IMR-90 (cell line): ENCODE data around the gene PDE4C. TPM values are rescaled to one million over a fixed set of nuclear protein-coding genes. Genes with fewer than 3 reads are reported as not detected.
A peak's percentile ranks its signal among the peaks of the same experiment; 100 is the strongest.

Experiments
- ATAC-seq: fragments of 200-7000 bp; cut with Tn5 transposase; 2 replicates; pipeline ENCODE4 v1.9.1; 2020; ENCODE audit warnings: low read depth, mild to moderate bottlenecking, moderate library complexity
- BruUV-seq: library from RNA; stranded (reverse); fragments of 400-500 nt; replicated peaks from 2 replicates; lab custom pipeline; 2021; lab: Mats Ljungman, UMichigan
- CTCF ChIA-PET: fragments of 300-600 bp; formaldehyde crosslinking; extraction: SDS; loops from one replicate; lab custom pipeline; 2021; ENCODE audit warnings: antibody characterized with exemption; lab: Yijun Ruan, JAX
- POLR2A ChIA-PET: fragments of 300-600 bp; sonication (Branson Sonifier 250); formaldehyde crosslinking; loops from one replicate; lab custom pipeline; 2022; ENCODE audit warnings: antibody characterized with exemption; ENCODE audit not compliant: unreplicated experiment; lab: Charles Lee
- DNase-seq: peaks from one replicate; pipeline ENCODE4 v3.0.0; 2013
- H2AFZ ChIP-seq: replicated peaks from 2 replicates; pipeline ENCODE3; 2013; ENCODE audit warnings: low read length, mild to moderate bottlenecking; ENCODE audit not compliant: poor library complexity
- H2AK5ac ChIP-seq: 2 replicates; pipeline ENCODE4 v1.6.1; 2013; ENCODE audit warnings: low read depth, low read length, inconsistent platforms
- H2AK9ac ChIP-seq: replicated peaks from 2 replicates; pipeline ENCODE3; 2013; ENCODE audit warnings: mild to moderate bottlenecking, low read depth, low read length, moderate library complexity; ENCODE audit not compliant: poor library complexity
- H2BK120ac ChIP-seq: 2 replicates; pipeline ENCODE4 v1.6.1; 2013; ENCODE audit warnings: low read depth, low read length, inconsistent platforms
- H2BK15ac ChIP-seq: 3 replicates; pipeline ENCODE4 v1.6.1; 2013; ENCODE audit warnings: low read depth, low read length, inconsistent platforms
- H2BK20ac ChIP-seq: 2 replicates; pipeline ENCODE4 v1.6.1; 2013; ENCODE audit warnings: low read depth, mild to moderate bottlenecking, inconsistent platforms, low read length, moderate library complexity
- H2BK5ac ChIP-seq: 2 replicates; pipeline ENCODE4 v1.6.1; 2013; ENCODE audit warnings: mild to moderate bottlenecking, low read depth, low read length, inconsistent platforms; ENCODE audit not compliant: poor library complexity, severe bottlenecking
- H3K14ac ChIP-seq: replicated peaks from 2 replicates; pipeline ENCODE4 v1.6.1; 2013; ENCODE audit warnings: low read depth, low read length, inconsistent platforms
- H3K18ac ChIP-seq: 2 replicates; pipeline ENCODE4 v1.6.1; 2013; ENCODE audit warnings: low read depth, low read length, control low read depth
- H3K23ac ChIP-seq: 2 replicates; pipeline ENCODE4 v1.6.1; 2013; ENCODE audit warnings: low read depth, low read length, inconsistent platforms
- H3K27ac ChIP-seq: 2 replicates; pipeline ENCODE4 v1.5.1; 2013; ENCODE audit warnings: mild to moderate bottlenecking, control low read depth, low read length; ENCODE audit not compliant: insufficient read depth
- H3K27me3 ChIP-seq: 2 replicates; pipeline ENCODE4 v1.6.1; 2013; ENCODE audit warnings: low read length; ENCODE audit not compliant: control insufficient read depth, insufficient read depth
- H3K36me3 ChIP-seq: 2 replicates; pipeline ENCODE4 v1.6.1; 2013; ENCODE audit warnings: low read length, mixed read lengths; ENCODE audit not compliant: control insufficient read depth, insufficient read depth
- H3K4ac ChIP-seq: 2 replicates; pipeline ENCODE4 v1.6.1; 2013; ENCODE audit warnings: low read depth, low read length, inconsistent platforms
- H3K4me1 ChIP-seq: 2 replicates; pipeline ENCODE4 v1.6.1; 2013; ENCODE audit warnings: low read length, mixed read lengths; ENCODE audit not compliant: control insufficient read depth, insufficient read depth
- H3K4me2 ChIP-seq: 2 replicates; pipeline ENCODE4 v1.6.1; 2013; ENCODE audit warnings: low read depth, mild to moderate bottlenecking, control low read depth, low read length, moderate library complexity
- H3K4me3 ChIP-seq: 2 replicates; pipeline ENCODE4 v1.5.1; 2013; ENCODE audit warnings: low read depth, mild to moderate bottlenecking, control low read depth, low read length, moderate library complexity; ENCODE audit not compliant: insufficient read depth
- H3K56ac ChIP-seq: 2 replicates; pipeline ENCODE4 v1.6.1; 2013; ENCODE audit warnings: low read length, inconsistent platforms; ENCODE audit not compliant: insufficient read depth; ENCODE audit errors: extremely low read depth
- H3K79me1 ChIP-seq, 2 experiments: 2 replicates each; pipeline ENCODE4 v1.6.1; 2013; ENCODE audit warnings: low read length in 2 of 2, inconsistent platforms in 1 of 2, low read depth in 1 of 2
- H3K9ac ChIP-seq: 2 replicates; pipeline ENCODE4 v1.6.1; 2013; ENCODE audit warnings: low read depth, low read length, control low read depth
- H3K9me1 ChIP-seq: 2 replicates; pipeline ENCODE4 v1.6.1; 2013; ENCODE audit warnings: low read length, inconsistent platforms; ENCODE audit not compliant: insufficient read depth
- H3K9me3 ChIP-seq: 2 replicates; pipeline ENCODE4 v1.6.1; 2013; ENCODE audit warnings: low read length; ENCODE audit not compliant: control insufficient read depth, insufficient read depth
- H4K20me1 ChIP-seq: 2 replicates; pipeline ENCODE4 v1.6.1; 2013; ENCODE audit warnings: low read length, inconsistent platforms; ENCODE audit not compliant: insufficient read depth
- H4K5ac ChIP-seq: 2 replicates; pipeline ENCODE4 v1.6.1; 2013; ENCODE audit warnings: mild to moderate bottlenecking, low read depth, low read length, control low read depth
- H4K8ac ChIP-seq, 2 experiments: 2 replicates each; pipeline ENCODE4 v1.6.1; 2013; ENCODE audit warnings: low read depth in 2 of 2, low read length in 2 of 2, control low read depth in 1 of 2, inconsistent platforms in 1 of 2
- H4K91ac ChIP-seq: 2 replicates; pipeline ENCODE4 v1.6.1; 2013; ENCODE audit warnings: low read depth, low read length, inconsistent platforms; ENCODE audit not compliant: insufficient read depth
- FOS ChIP-seq: fragments of 150-350 bp; IDR thresholded peaks from 2 replicates; pipeline ENCODE4 v1.6.1; 2016; ENCODE audit warnings: low read depth, low read length
- MAFK ChIP-seq: IDR thresholded peaks from 2 replicates; pipeline ENCODE4 v1.6.1; 2012; ENCODE audit warnings: low read depth, low read length, improper control_type of control experiment
- MAZ ChIP-seq: IDR thresholded peaks from 2 replicates; pipeline ENCODE4 v1.6.1; 2012; ENCODE audit warnings: low read depth, mild to moderate bottlenecking, low read length, improper control_type of control experiment, moderate library complexity, borderline replicate concordance
- NFE2L2 ChIP-seq: fragments of 150-350 bp; IDR thresholded peaks from 2 replicates; pipeline ENCODE4 v1.6.1; 2016; ENCODE audit warnings: low read depth, mild to moderate bottlenecking, low read length
- RAD21 ChIP-seq: IDR thresholded peaks from 2 replicates; pipeline ENCODE4 v1.6.1; 2012; ENCODE audit warnings: low read length, improper control_type of control experiment
- RFX5 ChIP-seq: IDR thresholded peaks from 2 replicates; pipeline ENCODE4 v1.8.0; 2012; ENCODE audit warnings: low read depth, mild to moderate bottlenecking, low read length, moderate library complexity
- SMC3 ChIP-seq: fragments of 150-350 bp; IDR thresholded peaks from 2 replicates; pipeline ENCODE4 v1.6.1; 2016; ENCODE audit warnings: low read depth, mild to moderate bottlenecking, antibody characterized with exemption, low read length, moderate library complexity
- whole genome bisulfite sequencing, 2 experiments: methylation state at CpG; one replicate each; pipeline versions ENCODE4 v1.1.5 to v1.1.7; 2013; ENCODE audit warnings: missing lambda C conversion rate in 2 of 2; ENCODE audit not compliant: insufficient read length in 1 of 2; ENCODE audit errors: extremely low coverage in 2 of 2; 5-methylcytosine and 5-hydroxymethylcytosine counted together
- dilution Hi-C: fragments of 300-500 bp; cut with HindIII; formaldehyde crosslinking; loops from one replicate; pipeline ENCODE4 v1.14.3; 2018; ENCODE audit warnings: low sequenced_read_pairs; ENCODE audit not compliant: unreplicated experiment
- in situ Hi-C: fragments of 300-500 bp; cut with MboI; formaldehyde crosslinking; loops from 3 replicates; pipeline ENCODE4 v1.14.3; 2019; ENCODE audit warnings: low sequenced_read_pairs, inconsistent platforms, mixed read lengths
- intact Hi-C: fragments of 100-400 bp; cut with micrococcal nuclease; formaldehyde crosslinking; loops from 2 replicates; pipeline ENCODE4 v1.10.0; 2022
- polyA plus RNA-seq, 3 experiments: library from polyadenylated mRNA; depleted of rRNA; stranded (reverse); fragments of >200 nt; gene quantifications; 2 replicates each; pipeline ENCODE4 v1.2.3, GENCODE V29; 2012; ENCODE audit warnings: low replicate concordance in 1 of 3
- total RNA-seq: library from RNA; depleted of rRNA; stranded (reverse); fragments of >200 nt; gene quantifications from 2 replicates; pipeline ENCODE4 v1.2.3, GENCODE V29; 2012
- TF ChIP-seq, protein P1 (sequence below): fragments of 150-350 bp; IDR thresholded peaks from 2 replicates; pipeline ENCODE4 v1.6.1; 2017; ENCODE audit warnings: mild to moderate bottlenecking, antibody characterized with exemption, low read length, low read depth

Gene PDE4C
- total and polyA plus RNA-seq, 2 of the 4 experiments (the other 2 are of a cell fraction), result 0.18 to 0.24 TPM

DNA sequence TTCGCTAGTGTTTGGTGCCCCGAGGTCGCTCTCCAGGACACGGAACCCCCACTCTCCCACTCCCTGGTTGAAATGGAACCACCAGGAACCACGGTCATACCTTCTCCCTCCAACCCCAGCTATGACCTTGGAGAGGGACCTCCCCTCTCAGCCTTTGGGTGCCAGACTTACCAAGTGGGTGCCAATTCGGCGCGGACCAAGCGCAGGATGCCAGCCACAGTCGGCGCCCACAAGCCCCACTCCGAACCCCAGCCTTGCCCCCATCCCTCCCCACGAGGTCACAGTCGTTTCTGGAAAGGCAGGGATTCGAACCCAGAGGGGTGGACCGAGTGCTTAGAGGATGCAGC, 910 bp downstream of the PDE4C start (continued):
- TF ChIP-seq NFE2L2 (no peak), RAD21 (no peak), FOS (no peak), RFX5 (no peak)

DNA sequence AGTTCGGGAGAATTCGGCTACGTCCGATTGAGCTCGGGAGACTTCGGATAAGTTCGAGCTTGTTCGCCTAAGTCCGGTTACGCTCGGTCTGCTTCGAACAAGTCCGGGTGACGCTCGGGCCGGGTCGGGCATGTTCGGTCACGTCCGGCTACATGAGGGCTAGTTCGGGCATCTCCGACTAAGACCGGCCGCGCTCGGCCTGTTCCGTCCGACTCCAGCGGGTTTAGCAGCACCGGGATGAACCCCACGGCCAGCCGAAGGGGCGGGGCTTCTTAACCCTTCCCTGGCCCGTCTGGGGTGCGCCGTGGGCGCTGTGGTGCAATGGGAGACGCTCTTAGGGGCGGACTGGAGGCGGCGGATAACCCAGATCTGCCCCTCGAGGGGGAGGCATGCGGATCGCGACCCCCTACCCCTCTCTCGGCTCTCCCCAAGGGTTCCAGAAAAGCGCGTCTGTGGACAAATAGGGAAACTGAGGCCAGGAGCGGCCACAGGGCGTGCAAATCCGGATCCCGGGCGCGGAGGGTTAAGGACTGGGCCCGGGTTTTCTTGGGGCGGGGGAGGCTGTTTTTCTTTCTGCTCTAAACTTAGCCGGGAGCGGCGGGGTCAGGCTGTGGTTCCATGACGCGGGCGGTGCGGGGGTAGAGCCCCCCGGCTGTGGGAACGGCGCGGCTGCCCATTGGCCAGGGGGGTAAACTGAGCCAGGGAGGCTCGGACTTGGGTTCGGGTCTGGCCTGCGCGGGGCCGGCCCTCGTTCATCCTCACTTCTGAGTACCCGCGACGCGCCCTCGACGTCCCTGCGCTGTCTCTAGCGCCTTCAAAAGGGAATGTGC, 1.5 kb downstream of the PDE4C start:
- ChIA-PET CTCF (no interaction called here), POLR2A (interaction anchor here (0.6 to 1.0 kb wide), 2 partner anchors 48 to 57 kb away, joined by 3 to 6 read pairs; partner anchors contain the start of gene JUND)
- Histone ChIP-seq H3K14ac (peak overlapping the region; percentile 62), H3K23ac (no peak overlapping the region), H4K20me1 (no peaks in the 10 kb centered on the region), H3K27ac (peak overlapping the region; percentile 8; the same call in 1 of the 2 replicates), H2AFZ (peak overlapping the region; percentile 96), H3K56ac (no peak overlapping the region), H3K9me1 (peaks cover 2% of the 10 kb centered on the region; the same call in 1 of the 2 replicates), H3K36me3 (no peaks in the 10 kb centered on the region), H3K9me3 (no peaks in the 10 kb centered on the region), H2BK15ac (no peak overlapping the region), H3K18ac (no peak overlapping the region), H3K79me1 (no peaks in the 10 kb centered on the region), H2AK9ac (peak overlapping the region; percentile 86), H3K4me2 (peak overlapping the region; percentile 93), H2AK5ac (peak overlapping the region; percentile 20; the same call in 1 of the 2 replicates), H3K9ac (peak overlapping the region; percentile 41), H3K27me3 (peaks cover 4% of the 10 kb centered on the region; the same call in 1 of the 2 replicates), H3K4me3 (peak overlapping the region; percentile 52), H2BK20ac (no peak overlapping the region), H2BK120ac (peak overlapping the region; percentile 51; the same call in 1 of the 2 replicates), H4K8ac (peak overlapping the region in 1 of 2 experiments; percentile 96; a peak in 2 of 4 replicates), H3K4me1 (peaks cover 7% of the 10 kb centered on the region), H3K4ac (peak overlapping the region; percentile 46; the same call in 1 of the 2 replicates), H2BK5ac (no peak overlapping the region), H4K5ac (peak overlapping the region; percentile 7; the same call in 1 of the 2 replicates), H4K91ac (no peak overlapping the region)
- 3% methylated on average over 42 of the region's 81 CpGs; no CpG with 5 or more reads in 1 of the 2 experiments for WGBS, 2 experiments
- ATAC-seq (peak; percentile 99), DNase-seq (peak; percentile 99)
- TF ChIP-seq MAZ (no peak; the same call in 1 of the 2 replicates), RAD21 (no peak), SMC3 (no peak), FOS (no peak), MAFK (no peak), RFX5 (no peak)
- TF ChIP-seq, protein P1, sequence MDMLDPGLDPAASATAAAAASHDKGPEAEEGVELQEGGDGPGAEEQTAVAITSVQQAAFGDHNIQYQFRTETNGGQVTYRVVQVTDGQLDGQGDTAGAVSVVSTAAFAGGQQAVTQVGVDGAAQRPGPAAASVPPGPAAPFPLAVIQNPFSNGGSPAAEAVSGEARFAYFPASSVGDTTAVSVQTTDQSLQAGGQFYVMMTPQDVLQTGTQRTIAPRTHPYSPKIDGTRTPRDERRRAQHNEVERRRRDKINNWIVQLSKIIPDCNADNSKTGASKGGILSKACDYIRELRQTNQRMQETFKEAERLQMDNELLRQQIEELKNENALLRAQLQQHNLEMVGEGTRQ, result no peak
- no TSS peak for BruUV-seq
- dilution Hi-C loops (no loop called here), in situ Hi-C loops (no loop called here), intact Hi-C loops (loop anchor here (1.0 kb wide), 1 partner anchor 16 kb away; no protein-coding TSS in a partner anchor)
